CD4-positive, alpha-beta memory T cell (primary cell): ENCODE data around the gene FSTL4. TPM values are rescaled to one million over a fixed set of nuclear protein-coding genes. Genes with fewer than 3 reads are reported as not detected.

Experiments
- CTCF ChIA-PET: fragments of 350-600 bp; sonication (Branson Sonifier 250); formaldehyde crosslinking; loops from one replicate; lab custom pipeline; 2021; ENCODE audit warnings: inconsistent platforms; ENCODE audit not compliant: partially characterized antibody; lab: Charles Lee
- POLR2A ChIA-PET: fragments of 350-600 bp; sonication (Branson Sonifier 250); formaldehyde crosslinking; loops from one replicate; lab custom pipeline; 2021; ENCODE audit not compliant: partially characterized antibody; lab: Charles Lee
- DNase-seq, 5 donors: peaks; one replicate each; pipeline versions ENCODE4 v3.0.0 to v3.0.0-alpha.2; 2020 to 2022; ENCODE audit warnings: mixed read lengths in 1 of 5
- H3K27ac ChIP-seq: one replicate; pipeline ENCODE4 v1.7.0; 2013; ENCODE audit warnings: low read depth, low read length
- H3K27me3 ChIP-seq: 2 replicates; pipeline ENCODE4 v1.7.0; 2013; ENCODE audit warnings: mild to moderate bottlenecking, low read length, moderate library complexity; ENCODE audit not compliant: insufficient read depth
- H3K36me3 ChIP-seq: 2 replicates; pipeline ENCODE4 v1.7.0; 2013; ENCODE audit warnings: mild to moderate bottlenecking, low read length, moderate library complexity; ENCODE audit not compliant: insufficient read depth
- H3K4me1 ChIP-seq: 2 replicates; pipeline ENCODE4 v1.7.0; 2013; ENCODE audit warnings: mild to moderate bottlenecking, low read length, moderate library complexity; ENCODE audit not compliant: insufficient read depth
- H3K4me3 ChIP-seq, 2 donors: one replicate each; pipeline ENCODE4 v1.7.0; 2013; ENCODE audit warnings: low read length in 2 of 2, mild to moderate bottlenecking in 1 of 2
- H3K9me3 ChIP-seq, 2 donors: one replicate each; pipeline ENCODE4 v1.7.0; 2013; ENCODE audit warnings: low read length in 2 of 2, control low read depth in 1 of 2; ENCODE audit not compliant: control insufficient read depth in 1 of 2
- H3K27ac Mint-ChIP-seq, 7 donors: one replicate each; pipeline ENCODE4 v1.8.0; 2020 to 2021; ENCODE audit warnings: mixed read lengths in 7 of 7, mild to moderate bottlenecking in 6 of 7, inconsistent platforms in 3 of 7, moderate library complexity in 3 of 7
- H3K27me3 Mint-ChIP-seq, 2 donors: one replicate each; pipeline ENCODE4 v1.8.0; 2020 to 2021; ENCODE audit warnings: mixed read lengths in 2 of 2
- H3K36me3 Mint-ChIP-seq, 2 donors: one replicate each; pipeline ENCODE4 v1.8.0; 2020 to 2021; ENCODE audit warnings: mixed read lengths in 2 of 2, inconsistent platforms in 1 of 2, mild to moderate bottlenecking in 1 of 2
- H3K4me1 Mint-ChIP-seq, 4 donors: one replicate each; pipeline ENCODE4 v1.8.0; 2020 to 2021; ENCODE audit warnings: mixed read lengths in 4 of 4, mild to moderate bottlenecking in 1 of 4
- H3K4me3 Mint-ChIP-seq, 8 donors: one replicate each; pipeline ENCODE4 v1.8.0; 2020 to 2021; ENCODE audit warnings: mixed read lengths in 8 of 8, mild to moderate bottlenecking in 7 of 8, moderate library complexity in 6 of 8, inconsistent platforms in 3 of 8
- H3K9me3 Mint-ChIP-seq, 8 donors: one replicate each; pipeline ENCODE4 v1.8.0; 2020 to 2021; ENCODE audit warnings: mixed read lengths in 8 of 8, mild to moderate bottlenecking in 5 of 8, inconsistent platforms in 3 of 8, moderate library complexity in 1 of 8
- intact Hi-C: fragments of 100-400 bp; cut with micrococcal nuclease; formaldehyde crosslinking; loops from one replicate; pipeline ENCODE4 v1.15.1; 2023
- polyA plus RNA-seq, 2 donors: library from polyadenylated mRNA; unstranded; fragments of 300-500 nt; fragmentation: Illumina TruSeq; gene quantifications; one replicate each; pipeline ENCODE4 v1.2.3, GENCODE V29; 2021
- total RNA-seq, 2 experiments: library from RNA; stranded (reverse); gene quantifications; one replicate each; pipeline ENCODE4 v1.2.3, GENCODE V29; 2021

Gene FSTL4
- total and polyA plus RNA-seq, 4 experiments from 2014 or later = not detected

DNA sequence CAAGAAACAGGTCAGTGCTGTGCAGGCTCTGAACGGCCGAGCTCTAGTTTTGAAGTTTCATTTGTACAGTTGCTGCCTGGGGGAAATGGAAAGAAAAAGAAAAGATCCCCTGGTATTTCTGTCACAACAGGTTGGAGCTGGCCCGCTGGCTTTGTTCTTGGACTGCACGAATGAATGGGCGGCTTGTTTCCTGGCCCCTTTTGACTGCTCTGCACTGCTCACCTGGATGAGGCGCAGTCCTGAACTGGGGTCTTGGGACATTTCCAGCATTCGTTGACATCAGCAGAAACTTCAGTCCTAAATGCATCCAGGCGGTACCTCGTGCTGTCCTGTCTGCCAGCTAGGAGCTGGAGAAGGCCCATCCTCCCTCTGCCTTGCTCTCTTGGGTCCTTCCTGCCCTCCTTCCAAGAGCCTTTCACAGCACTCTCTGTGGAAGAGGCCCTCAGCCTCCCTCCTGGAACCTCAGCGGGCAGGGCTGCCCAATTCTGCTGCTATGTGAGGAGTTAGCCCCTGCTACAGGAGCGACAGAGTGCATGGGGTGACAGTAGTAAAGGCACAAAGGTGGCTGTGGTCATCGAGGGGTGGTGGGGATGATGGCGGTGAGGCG lies 189.2 kb downstream of the FSTL4 start:
- Histone ChIP-seq H3K4me1 (peaks cover 8% of the 10 kb centered on the region), H3K4me3 (no peak overlapping the region), H3K27me3 (no peaks in the 10 kb centered on the region), H3K9me3 (no peaks in the 10 kb centered on the region), H3K36me3 (no peaks in the 10 kb centered on the region), H3K27ac (no peak overlapping the region)
- no peaks in the 10 kb centered on the region for H3K9me3 Mint-ChIP-seq
- intact Hi-C loops = loop anchor here (2.0 kb wide), 1 partner anchor 522 kb away; no protein-coding TSS in a partner anchor
- H3K36me3 Mint-ChIP-seq = no peaks in the 10 kb centered on the region
- ChIA-PET POLR2A (no interaction called here), CTCF (interaction anchor here (0.6 to 3.8 kb wide), 40 partner anchors 7 to 869 kb away, joined by 3 to 43 read pairs (median 4); no protein-coding TSS in a partner anchor)
- peaks cover 5 to 11% of the 10 kb centered on the region in 2 donors for H3K27me3 Mint-ChIP-seq
- no peak for DNase-seq
- H3K27ac Mint-ChIP-seq = no peak overlapping the region
- peak overlapping the region in 1 of 8 donors; percentile 29 for H3K4me3 Mint-ChIP-seq
- H3K4me1 Mint-ChIP-seq = peaks cover 6 to 9% (median 7%) of the 10 kb centered on the region in 4 donors

GRCh38 chr5:133421806-133422205 lies 190.5 kb downstream of the FSTL4 start:
- no peak for DNase-seq
- Histone ChIP-seq H3K27me3 (no peaks in the 10 kb centered on the region), H3K9me3 (no peaks in the 10 kb centered on the region), H3K4me3 (no peak overlapping the region), H3K4me1 (peaks cover 8% of the 10 kb centered on the region), H3K36me3 (no peaks in the 10 kb centered on the region), H3K27ac (no peak overlapping the region)
- Mint-ChIP-seq H3K27me3 (peaks cover 9% of the 10 kb centered on the region in 2 donors), H3K4me3 (no peak overlapping the region), H3K36me3 (no peaks in the 10 kb centered on the region), H3K4me1 (peaks cover 6 to 9% (median 7%) of the 10 kb centered on the region in 4 donors), H3K27ac (no peak overlapping the region), H3K9me3 (no peaks in the 10 kb centered on the region)
- ChIA-PET POLR2A (no interaction called here), CTCF (interaction anchor here (2.1 kb wide), 1 partner anchor 448 kb away, joined by 9 read pairs; no protein-coding TSS in a partner anchor)
- intact Hi-C loops = loop anchor here (2.0 kb wide), 1 partner anchor 523 kb away; no protein-coding TSS in a partner anchor

DNA sequence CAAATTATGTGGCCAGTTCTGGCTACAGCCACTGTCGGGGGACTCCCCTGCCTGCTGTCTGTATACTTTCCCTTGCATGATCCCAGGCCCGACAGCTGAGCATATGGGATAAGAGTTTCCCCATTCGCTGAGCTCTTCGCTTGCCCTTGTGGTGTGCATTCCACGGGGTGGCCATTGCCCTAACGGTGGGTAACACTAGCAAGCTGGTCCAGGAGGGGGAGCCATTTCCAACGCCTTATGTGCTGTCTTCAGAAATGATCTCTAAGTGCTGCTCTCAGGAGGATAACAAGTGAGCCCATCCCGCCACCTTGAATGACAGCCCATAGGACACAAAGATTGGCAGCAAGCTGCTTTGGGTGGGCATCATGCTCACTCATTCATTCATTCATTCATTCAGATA lies 190.9 kb downstream of the FSTL4 start:
- no peaks in the 10 kb centered on the region for H3K9me3 Mint-ChIP-seq
- Histone ChIP-seq H3K27me3 (no peaks in the 10 kb centered on the region), H3K27ac (no peak overlapping the region), H3K36me3 (no peaks in the 10 kb centered on the region), H3K4me1 (peaks cover 8% of the 10 kb centered on the region), H3K4me3 (no peak overlapping the region), H3K9me3 (no peaks in the 10 kb centered on the region)
- POLR2A ChIA-PET = no interaction called here
- CTCF ChIA-PET = interaction anchor here (2.1 kb wide), 1 partner anchor 448 kb away, joined by 9 read pairs; no protein-coding TSS in a partner anchor
- intact Hi-C loops = no loop called here
- H3K4me3 Mint-ChIP-seq = no peak overlapping the region
- no peak overlapping the region for H3K27ac Mint-ChIP-seq
- no peaks in the 10 kb centered on the region for H3K36me3 Mint-ChIP-seq
- peaks cover 6 to 9% (median 7%) of the 10 kb centered on the region in 4 donors for H3K4me1 Mint-ChIP-seq
- DNase-seq = no peak
- H3K27me3 Mint-ChIP-seq = peaks cover 8 to 12% of the 10 kb centered on the region in 2 donors

DNA sequence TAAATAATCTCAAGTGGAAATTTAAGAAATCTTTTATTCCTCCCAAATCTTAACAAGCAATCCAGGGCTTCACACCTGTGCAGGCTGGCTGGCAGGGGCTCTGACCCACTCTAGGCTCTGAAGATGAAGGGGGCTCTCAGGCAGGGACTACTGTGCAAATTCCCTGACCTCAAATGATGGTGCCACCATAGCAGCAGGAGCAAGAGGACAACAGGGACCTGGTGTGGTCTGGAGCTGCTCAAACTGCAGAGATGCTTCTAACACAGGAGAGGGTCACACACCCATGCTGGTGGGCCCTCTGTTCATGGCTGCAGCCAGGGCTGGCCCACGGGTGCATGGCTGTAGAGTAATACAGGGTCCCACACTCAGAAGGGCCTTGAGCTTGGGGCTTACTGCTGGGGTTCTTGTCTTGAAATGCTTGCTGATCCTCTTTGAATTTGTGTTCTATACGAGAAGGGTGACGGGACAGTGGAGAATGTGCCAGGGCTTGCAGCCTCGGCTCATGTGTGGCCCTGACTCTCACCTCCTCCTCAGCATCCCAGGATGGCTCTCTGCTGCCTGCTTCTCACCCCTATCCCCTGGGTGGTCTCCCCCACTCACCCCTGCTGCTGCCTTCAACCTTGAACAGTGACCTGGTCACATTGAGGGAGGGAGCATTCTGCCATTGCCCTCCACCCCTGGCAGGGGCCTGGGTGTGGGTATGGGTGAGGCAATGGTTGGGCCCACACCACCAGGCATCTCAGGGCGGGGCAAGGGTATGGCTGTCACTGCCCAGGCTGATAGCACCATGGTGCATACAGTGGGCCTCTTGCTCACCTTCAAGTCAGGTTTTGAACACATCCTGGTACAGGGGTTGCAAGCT lies 191.7 kb downstream of the FSTL4 start:
- no peaks in the 10 kb centered on the region for H3K9me3 Mint-ChIP-seq
- no peaks in the 10 kb centered on the region for H3K27me3 ChIP-seq
- ChIA-PET CTCF (interaction anchor here (2.1 kb wide), 1 partner anchor 449 kb away, joined by 9 read pairs; no protein-coding TSS in a partner anchor), POLR2A (no interaction called here)
- no peak overlapping the region for H3K4me3 Mint-ChIP-seq
- no peaks in the 10 kb centered on the region for H3K36me3 Mint-ChIP-seq
- peaks cover 8% of the 10 kb centered on the region for H3K4me1 ChIP-seq
- no peak overlapping the region for H3K27ac Mint-ChIP-seq
- no peak overlapping the region for H3K4me3 ChIP-seq
- no peaks in the 10 kb centered on the region for H3K9me3 ChIP-seq
- intact Hi-C loops = no loop called here
- peaks cover 6 to 9% (median 7%) of the 10 kb centered on the region in 4 donors for H3K4me1 Mint-ChIP-seq
- H3K36me3 ChIP-seq = no peaks in the 10 kb centered on the region
- H3K27ac ChIP-seq = no peak overlapping the region
- H3K27me3 Mint-ChIP-seq = peaks cover 6 to 11% of the 10 kb centered on the region in 2 donors
- no peak for DNase-seq

- intact Hi-C loops = no loop called here
- H3K4me3 Mint-ChIP-seq = no peak overlapping the region
- POLR2A ChIA-PET = no interaction called here
These were observed 196.4 kb downstream of the FSTL4 start for GRCh38 chr5:133415906-133416305.

DNA sequence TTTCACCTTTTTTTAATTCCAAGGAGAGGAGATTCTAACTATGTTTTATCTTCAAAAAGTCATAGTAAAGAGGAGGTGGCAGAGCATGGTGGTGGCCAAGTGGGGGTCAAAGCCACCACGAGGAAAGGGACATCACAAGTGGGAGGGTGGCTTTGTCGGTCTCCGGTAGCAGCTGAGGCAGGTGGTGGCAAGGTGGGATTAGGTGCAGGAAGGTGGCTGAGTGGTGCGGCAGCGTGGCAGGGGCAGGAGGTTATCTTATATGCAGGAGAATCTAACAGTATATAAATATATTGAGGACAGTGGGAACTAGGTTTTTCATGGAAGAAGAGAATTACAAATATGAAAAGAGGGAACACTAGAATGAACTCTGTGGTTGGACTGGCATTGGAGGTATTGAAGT lies 196.8 kb downstream of the FSTL4 start:
- Mint-ChIP-seq H3K27me3 (peaks cover 13 to 18% of the 10 kb centered on the region in 2 donors), H3K9me3 (no peaks in the 10 kb centered on the region), H3K27ac (no peak overlapping the region), H3K36me3 (no peaks in the 10 kb centered on the region), H3K4me1 (no peaks in the 10 kb centered on the region), H3K4me3 (no peak overlapping the region)
- no peaks in the 10 kb centered on the region for H3K9me3 ChIP-seq
- no peak for DNase-seq
- H3K27me3 ChIP-seq = peaks cover 7% of the 10 kb centered on the region
- no peaks in the 10 kb centered on the region for H3K36me3 ChIP-seq
- POLR2A ChIA-PET = no interaction called here
- no peak overlapping the region for H3K4me3 ChIP-seq
- intact Hi-C loops = no loop called here
- no peaks in the 10 kb centered on the region for H3K4me1 ChIP-seq
- CTCF ChIA-PET = interaction anchor here (1.8 kb wide), 1 partner anchor 9 kb away, joined by 10 read pairs; no protein-coding TSS in a partner anchor
- no peak overlapping the region for H3K27ac ChIP-seq

More at GRCh38 chr5:133415906-133416305, 196.4 kb downstream of the FSTL4 start:
- Mint-ChIP-seq H3K27me3 (peaks cover 13 to 15% of the 10 kb centered on the region in 2 donors), H3K9me3 (no peaks in the 10 kb centered on the region), H3K4me1 (no peaks in the 10 kb centered on the region), H3K27ac (no peak overlapping the region), H3K36me3 (no peaks in the 10 kb centered on the region)
- no peaks in the 10 kb centered on the region for H3K36me3 ChIP-seq
- no peaks in the 10 kb centered on the region for H3K4me1 ChIP-seq
- no peak overlapping the region for H3K27ac ChIP-seq
- no peak overlapping the region for H3K4me3 ChIP-seq
- H3K27me3 ChIP-seq = peaks cover 7% of the 10 kb centered on the region
- DNase-seq = no peak
- no peaks in the 10 kb centered on the region for H3K9me3 ChIP-seq
- CTCF ChIA-PET = interaction anchor here (1.8 kb wide), 1 partner anchor 9 kb away, joined by 10 read pairs; no protein-coding TSS in a partner anchor

GRCh38 chr5:133412661-133413060 lies 199.7 kb downstream of the FSTL4 start:
- Mint-ChIP-seq H3K27me3 (peaks cover 16 to 24% of the 10 kb centered on the region in 2 donors), H3K36me3 (no peaks in the 10 kb centered on the region), H3K4me3 (no peak overlapping the region), H3K9me3 (no peaks in the 10 kb centered on the region), H3K4me1 (no peaks in the 10 kb centered on the region), H3K27ac (no peak overlapping the region)
- intact Hi-C loops = no loop called here
- Histone ChIP-seq H3K4me3 (no peak overlapping the region), H3K27ac (no peak overlapping the region), H3K36me3 (no peaks in the 10 kb centered on the region), H3K9me3 (no peaks in the 10 kb centered on the region), H3K27me3 (peaks cover 7% of the 10 kb centered on the region), H3K4me1 (no peaks in the 10 kb centered on the region)
- DNase-seq = no peak
- ChIA-PET CTCF (interaction anchor here (1.0 kb wide), 1 partner anchor 11 kb away, joined by 5 read pairs; no protein-coding TSS in a partner anchor), POLR2A (no interaction called here)
